NCI-H345 treated with DMSO at 0.1 percent for 48 hours (cell line): ENCODE measurements around the gene FTCD.
"Not testable (repeated sequence)": the region's sequence is repeated elsewhere in the genome, so short reads cannot be mapped to it uniquely, and the experiment has no call there.

ENCODE experiments used
- DNase-seq: peaks from one replicate; lab custom pipeline; 2025; ENCODE audit not compliant: unreplicated experiment; lab: John Stamatoyannopoulos, UW

FTCD gene

DNA sequence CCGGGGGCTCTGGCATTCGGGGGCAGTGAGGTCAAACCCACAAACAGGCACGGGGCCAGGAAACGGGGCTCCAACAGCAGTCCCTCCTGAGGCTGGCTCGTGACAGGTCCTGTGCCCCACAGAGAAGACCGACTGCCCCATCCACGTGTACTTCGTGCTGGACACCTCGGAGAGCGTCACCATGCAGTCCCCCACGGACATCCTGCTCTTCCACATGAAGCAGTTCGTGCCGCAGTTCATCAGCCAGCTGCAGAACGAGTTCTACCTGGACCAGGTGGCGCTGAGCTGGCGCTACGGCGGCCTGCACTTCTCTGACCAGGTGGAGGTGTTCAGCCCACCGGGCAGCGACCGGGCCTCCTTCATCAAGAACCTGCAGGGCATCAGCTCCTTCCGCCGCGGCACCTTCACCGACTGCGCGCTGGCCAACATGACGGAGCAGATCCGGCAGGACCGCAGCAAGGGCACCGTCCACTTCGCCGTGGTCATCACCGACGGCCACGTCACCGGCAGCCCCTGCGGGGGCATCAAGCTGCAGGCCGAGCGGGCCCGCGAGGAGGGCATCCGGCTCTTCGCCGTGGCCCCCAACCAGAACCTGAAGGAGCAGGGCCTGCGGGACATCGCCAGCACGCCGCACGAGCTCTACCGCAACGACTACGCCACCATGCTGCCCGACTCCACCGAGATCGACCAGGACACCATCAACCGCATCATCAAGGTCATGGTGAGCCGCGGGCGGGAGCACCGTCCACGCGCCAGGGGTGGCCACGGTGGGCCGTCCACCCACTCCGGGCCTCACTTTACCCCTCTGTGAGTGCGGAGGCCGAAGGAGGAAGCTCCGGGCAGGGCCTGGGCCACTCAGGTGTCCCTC is 43.3 kb downstream of the FTCD start:
- DNase-seq: no peak

DNA sequence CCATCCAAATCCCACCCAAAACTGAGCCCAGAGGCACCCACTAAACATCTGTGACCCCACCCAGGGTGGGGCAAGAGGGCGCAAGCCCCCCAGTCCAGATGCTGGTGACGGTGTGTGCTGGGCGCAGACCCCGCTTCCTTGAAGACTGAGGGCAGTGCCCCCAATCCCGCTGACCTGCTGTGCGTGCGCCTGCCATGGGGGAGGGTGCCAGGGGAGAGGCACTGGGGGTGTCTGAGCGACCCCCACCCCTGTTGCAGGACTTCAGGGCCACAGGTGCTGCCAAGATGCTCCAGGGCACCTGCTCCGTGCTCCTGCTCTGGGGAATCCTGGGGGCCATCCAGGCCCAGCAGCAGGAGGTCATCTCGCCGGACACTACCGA is 44.2 kb downstream of the FTCD start:
- no peak for DNase-seq

DNA sequence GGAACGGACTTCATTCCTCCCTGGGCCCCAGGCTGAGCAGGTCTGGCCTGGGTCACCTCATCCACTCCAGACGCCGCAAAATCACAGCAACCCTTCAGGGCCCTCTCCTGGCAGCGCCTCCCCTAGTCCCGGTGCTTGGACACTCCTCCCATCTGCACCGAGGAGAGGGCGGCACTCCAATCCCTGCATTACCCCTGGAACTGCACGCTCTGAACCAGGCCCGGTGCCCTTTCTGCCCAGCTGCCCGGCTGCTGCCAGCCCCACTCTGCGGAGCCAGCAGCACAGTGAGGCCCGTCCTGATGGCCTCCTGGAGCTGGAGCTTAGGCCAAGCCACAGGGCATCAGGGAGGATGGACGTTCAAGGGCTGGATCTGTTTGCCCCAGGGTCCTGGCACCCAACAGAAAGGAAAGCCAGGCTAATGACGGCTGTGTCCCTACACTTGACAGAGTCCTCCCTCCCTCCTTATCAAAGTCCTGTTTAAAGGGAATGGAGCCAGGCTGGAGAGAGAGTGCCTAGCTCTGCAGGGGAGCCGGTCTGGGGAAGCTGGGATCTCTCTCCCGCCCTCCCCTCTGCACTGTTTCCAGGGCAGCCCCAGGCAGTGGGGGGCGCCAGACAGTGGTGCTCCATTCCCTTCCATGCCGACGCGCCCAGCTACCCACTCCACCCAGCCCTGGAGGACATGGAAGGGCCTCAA is 44.7 kb downstream of the FTCD start:
- DNase-seq: no peak

DNA sequence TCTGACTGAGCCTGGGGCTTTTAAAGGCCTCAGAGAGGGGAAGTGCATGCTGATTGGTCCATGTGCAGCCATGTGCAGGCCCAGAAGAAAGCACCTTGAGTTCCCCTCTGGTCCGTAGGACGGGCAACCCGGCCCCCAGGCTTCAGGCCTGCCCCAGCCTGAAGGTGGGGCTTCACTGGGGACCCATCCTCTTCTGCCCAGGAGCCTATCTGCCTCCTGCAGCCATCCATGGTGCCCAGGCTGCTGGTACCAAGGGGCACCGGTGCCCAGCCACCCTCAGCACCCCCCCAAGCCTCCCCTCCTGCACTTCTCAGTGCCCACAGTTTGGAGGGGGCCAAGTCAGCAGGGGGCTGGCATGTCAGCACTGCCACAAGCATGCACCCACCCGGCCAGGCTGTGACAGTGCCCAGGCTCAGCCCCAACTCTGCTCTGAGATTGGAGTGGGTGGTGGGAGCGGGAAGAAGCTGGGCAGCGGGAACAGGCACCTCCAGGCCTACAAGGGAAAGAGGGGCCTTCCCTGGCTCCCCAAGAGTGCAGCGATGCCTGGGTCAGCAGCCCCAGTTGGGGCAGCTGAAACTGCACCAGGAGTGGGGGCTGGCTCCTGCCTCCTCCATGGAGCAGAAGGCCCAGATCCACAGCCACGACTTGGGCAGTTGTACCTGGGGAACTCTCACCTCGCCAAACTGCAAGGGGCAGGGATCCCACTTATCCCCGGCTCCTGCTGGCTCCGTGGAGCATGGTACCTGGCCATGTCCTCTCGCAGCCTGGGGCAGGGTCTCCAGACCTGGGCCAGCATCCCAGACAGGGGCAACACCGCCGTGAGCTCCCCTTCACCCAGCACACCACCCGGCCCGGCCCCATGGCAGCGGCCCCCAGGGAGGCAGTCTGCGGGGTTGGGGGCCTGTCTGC is 45.8 kb downstream of the FTCD start:
- DNase-seq: no peak

DNA sequence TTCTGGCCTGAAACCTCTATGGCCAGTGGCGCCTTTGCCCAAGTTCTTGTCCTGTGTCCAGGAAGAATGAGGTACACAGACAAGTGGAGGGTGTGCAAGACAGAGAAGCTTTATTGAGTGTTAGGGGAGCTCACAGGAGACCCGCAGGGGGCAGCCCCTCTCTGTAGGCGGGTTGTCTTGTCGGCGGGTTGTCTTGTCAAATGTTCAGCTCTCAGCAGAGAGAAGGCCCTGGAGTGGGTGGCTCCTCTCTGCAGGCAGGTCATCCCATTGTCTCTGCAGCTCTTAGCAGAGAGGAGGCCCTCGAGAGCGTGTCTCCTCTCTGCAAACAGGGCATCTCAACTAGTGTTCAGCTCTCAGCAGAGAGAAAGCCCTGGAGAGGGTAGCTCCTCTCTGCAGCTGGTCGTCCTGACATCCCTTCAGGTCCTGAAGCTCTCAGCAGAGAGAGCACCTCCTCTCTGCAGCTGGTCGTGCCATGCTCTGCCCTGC is 46.5 kb downstream of the FTCD start:
- no peak for DNase-seq

DNA sequence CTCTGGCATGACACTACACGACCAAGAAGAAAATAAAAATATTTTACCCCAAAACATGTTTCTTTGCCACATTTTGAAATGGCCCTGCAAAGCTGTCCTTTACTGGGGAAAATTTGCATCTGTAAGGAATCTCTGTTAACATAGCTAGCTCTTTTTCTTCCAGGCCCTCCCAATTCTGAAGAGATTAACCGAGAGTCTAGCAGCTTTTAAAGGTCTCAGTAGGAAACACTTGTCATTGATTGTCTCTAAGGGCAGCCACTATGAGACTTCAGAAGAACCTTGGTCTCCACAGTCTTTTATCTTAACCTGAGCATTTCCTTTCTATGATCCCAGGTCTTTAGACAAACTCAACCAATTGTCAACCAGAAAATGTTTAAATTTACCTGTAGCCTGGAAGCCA is 48.0 kb downstream of the FTCD start:
- not testable (repeated sequence) for DNase-seq

GRCh38 chr21:46104104-46104503 is 51.3 kb downstream of the FTCD start:
- no peak for DNase-seq

GRCh38 chr21:46100906-46101305 is 54.5 kb downstream of the FTCD start:
- no peak for DNase-seq

DNA sequence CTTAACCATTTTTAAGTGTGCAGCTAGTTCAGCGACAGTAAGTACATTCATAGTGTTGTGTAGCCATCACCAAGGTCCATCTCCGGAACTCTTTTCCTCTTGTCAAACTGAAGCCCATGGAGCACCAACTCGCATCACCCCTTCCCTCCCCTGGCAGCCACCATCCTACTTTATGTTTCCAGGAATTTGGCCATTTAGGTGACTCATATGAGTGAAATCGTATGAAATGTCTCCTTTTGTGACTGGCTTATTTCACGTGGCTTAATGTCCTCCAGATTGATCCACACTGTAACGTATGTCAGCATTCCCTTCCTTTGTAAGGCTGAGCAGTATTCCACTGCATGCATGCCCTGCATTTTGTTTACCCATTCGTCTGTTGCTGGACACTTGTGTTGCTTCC is 55.0 kb downstream of the FTCD start:
- DNase-seq: no peak

DNA sequence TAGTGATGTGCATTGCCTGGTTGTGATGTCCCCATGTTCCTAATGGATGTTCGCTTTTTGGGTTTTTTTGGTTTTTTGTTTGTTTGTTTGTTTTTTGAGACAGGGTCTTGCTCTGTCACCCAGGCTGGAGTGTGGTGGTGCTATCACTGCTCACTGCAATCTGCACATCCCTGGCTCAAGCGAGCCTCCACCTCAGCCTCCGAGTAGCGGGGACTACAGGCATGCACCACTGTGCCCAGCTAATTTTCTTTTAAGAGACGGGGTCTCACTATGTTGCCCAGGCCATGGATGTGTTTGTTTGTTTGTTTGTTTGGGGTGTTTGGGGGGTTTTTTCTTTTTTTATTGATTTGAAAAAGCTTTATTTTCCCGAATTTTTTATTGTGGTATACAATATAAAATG is 55.4 kb downstream of the FTCD start:
- DNase-seq: no peak

GRCh38 chr21:46099476-46099875 is 55.9 kb downstream of the FTCD start:
- DNase-seq: no peak

- no peak for DNase-seq
Measured at GRCh38 chr21:46098303-46099141, 56.9 kb downstream of the FTCD start.

- no peak for DNase-seq
Measured at GRCh38 chr21:46097336-46098293, 57.8 kb downstream of the FTCD start, which contains the start of gene COL6A2. TSS of gene COL6A2 (plus strand) at chr21:46098112.

DNA sequence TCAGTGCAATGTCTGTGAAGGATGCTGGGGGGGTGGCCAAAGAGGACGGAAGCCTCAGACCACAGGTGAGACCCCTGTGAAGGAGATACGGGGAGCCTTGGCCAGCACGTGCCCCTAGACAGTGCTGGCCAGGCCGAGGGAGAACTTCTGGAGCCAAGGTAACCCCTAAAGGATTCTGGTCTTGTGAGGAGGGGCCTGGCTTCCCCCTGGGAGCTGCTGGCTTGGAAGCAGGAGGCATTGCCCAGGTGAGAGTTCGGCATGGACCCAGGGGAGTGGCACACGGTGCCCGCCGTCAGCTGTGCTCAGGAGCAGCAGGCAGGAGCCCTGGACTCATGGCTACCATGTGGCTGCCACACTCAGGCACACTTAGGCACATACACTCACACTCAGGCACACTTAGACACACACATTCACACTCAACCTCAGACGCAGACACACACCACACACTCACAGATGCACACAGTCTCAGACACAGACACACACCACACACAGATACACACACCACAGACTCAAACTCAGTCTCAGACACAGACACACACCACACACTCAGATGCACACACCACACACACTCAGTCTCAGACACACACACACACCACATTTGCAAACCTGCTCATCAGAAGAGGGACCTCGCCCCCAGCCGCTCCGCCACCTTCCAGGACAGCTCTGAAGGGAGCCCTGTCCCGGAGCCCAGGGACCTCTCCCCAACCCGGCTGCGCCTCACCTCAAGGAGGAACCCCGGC is 58.6 kb downstream of the FTCD start:
- no peak for DNase-seq

DNA sequence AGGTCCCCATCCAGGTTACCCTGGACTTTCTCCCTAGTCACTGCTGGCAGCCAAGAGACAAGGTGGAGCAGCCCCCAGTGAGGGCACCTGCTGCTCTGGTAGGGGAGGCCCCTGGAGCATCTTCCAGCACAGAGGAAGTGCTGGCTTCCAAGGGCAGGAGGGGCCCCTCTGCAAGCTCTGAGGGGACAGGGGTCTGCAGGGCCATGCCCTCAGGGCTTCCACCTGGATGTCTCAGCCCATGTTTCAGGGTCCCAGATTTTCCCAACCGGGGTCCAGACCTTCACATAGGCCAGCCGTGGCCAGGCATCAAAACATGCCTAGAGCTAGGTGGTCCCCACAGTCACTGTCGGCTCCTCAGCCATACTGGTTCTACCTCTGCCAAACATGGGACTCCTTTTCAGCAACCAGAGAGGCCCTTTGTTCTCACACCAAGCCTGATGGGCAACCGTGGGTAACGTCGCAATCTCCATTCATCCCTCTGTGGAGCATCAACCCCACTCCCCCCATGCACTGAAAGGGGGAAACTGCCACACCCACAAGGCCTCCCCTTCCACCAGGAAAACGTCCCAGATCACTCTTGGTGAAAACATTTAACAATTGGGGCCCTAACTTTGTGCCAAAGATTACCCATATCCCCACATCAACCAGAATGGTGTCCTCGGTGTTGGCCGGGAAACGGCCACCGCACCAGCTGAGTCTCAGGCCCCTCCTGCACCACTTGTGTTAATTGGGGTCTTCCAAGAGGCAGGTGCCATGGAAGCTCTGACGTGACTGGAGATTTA is 59.4 kb downstream of the FTCD start:
- no peak for DNase-seq

DNA sequence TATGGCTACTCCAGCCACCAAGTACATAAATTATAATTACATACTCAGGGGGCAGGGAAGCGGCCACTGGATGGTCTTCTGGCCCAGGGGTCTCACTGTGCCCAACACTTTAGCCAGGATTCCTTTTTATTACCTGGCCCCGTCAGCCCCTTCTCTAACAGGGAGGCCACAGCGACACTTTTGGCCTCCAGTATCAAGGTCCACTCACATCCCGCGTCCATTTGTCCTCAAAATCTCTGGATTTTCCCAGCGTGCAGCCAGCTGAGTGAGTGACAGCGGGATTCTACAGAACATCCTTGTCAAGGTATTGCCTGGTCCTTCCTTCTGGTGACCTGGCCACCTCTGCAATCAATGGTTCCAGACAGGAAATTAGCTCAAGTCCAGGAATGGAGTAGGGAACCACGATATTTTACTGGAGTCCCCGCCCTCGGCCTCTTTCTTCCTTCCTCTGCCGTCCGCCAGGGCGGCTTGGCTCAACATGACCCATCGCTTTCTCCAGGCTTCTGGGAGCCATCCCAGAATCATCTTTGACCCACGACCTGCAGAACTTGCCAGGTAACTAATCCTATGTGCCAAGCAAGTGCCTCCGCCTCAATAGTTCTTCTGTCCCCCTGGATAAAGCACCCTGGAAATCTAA is 60.2 kb downstream of the FTCD start:
- DNase-seq: no peak

DNA sequence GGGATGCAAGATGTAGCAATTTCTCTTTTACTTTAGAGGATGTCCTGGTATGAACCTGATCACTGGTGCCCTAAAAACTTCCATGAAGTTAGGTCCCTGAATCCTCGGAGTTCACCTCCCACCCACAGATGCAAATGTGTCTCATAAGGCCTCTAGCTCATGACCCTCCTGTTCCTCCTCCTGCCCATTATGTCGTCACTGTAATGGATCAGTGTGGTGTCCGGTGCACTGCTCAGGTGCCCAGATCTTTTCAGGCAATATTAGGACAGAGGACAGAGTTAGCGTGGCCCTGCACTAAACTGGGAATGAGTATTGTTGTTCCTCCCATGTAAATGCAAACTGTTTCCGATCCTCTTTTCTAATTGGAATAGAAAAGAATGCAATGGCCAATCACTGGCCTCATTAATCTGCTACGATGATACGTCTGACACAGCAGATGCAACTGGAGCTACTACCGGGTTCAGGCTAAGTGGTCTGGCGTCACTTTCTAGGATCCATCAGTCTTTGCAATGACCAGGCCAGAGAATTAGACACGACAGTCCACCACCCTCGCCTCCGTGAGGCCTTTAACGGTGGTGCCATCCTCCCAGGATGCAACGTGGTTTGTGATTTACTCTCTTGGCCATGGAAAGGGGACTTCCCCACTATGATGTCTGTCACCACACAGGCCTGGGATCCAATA is 60.8 kb downstream of the FTCD start:
- no peak for DNase-seq
